ENCODE measurements around the gene RAB4B.

The RAB4B gene

GRCh38 chr19:40803170-40803856 lies 25.3 kb downstream of the RAB4B start:
- no peak for TF ChIP-seq TAF1 (IDR thresholded peaks at IDR 0.05; ENCODE audit: borderline replicate concordance, insufficient read depth, low read length)
- no peak for TF ChIP-seq POLR2AphosphoS5 (IDR thresholded peaks at IDR 0.05; ENCODE audit: low read depth, low read length)
- no peak for TF ChIP-seq SIN3A (IDR thresholded peaks at IDR 0.05; ENCODE audit: borderline replicate concordance, insufficient read depth, low read length)
- no peak for TF ChIP-seq REST (IDR thresholded peaks at IDR 0.05; ENCODE audit: insufficient read depth in 1 of 2, low read depth in 2 of 2, low read length in 2 of 2)
- no peak for TF ChIP-seq FOXP2 (optimal IDR thresholded peaks at IDR 0.05; ENCODE audit: borderline replicate concordance, extremely low read depth, extremely low read length, insufficient read depth)

GRCh38 chr19:40803857-40804782 lies 26.1 kb downstream of the RAB4B start:
- TF ChIP-seq SIN3A (IDR thresholded peaks at IDR 0.05; ENCODE audit: borderline replicate concordance, insufficient read depth, low read length) (no peak), REST (IDR thresholded peaks at IDR 0.05; ENCODE audit: insufficient read depth in 1 of 2, low read depth in 2 of 2, low read length in 2 of 2) (no peak), TAF1 (IDR thresholded peaks at IDR 0.05; ENCODE audit: borderline replicate concordance, insufficient read depth, low read length) (no peak), FOXP2 (optimal IDR thresholded peaks at IDR 0.05; ENCODE audit: borderline replicate concordance, extremely low read depth, extremely low read length, insufficient read depth) (no peak), POLR2AphosphoS5 (IDR thresholded peaks at IDR 0.05; ENCODE audit: low read depth, low read length) (no peak)

- no peak for TF ChIP-seq TAF1 (IDR thresholded peaks at IDR 0.05; ENCODE audit: borderline replicate concordance, insufficient read depth, low read length)
- no peak for TF ChIP-seq POLR2AphosphoS5 (IDR thresholded peaks at IDR 0.05; ENCODE audit: low read depth, low read length)
- TF ChIP-seq SIN3A (IDR thresholded peaks at IDR 0.05; ENCODE audit: borderline replicate concordance, insufficient read depth, low read length), result no peak
- TF ChIP-seq REST (IDR thresholded peaks at IDR 0.05; ENCODE audit: insufficient read depth in 1 of 2, low read depth in 2 of 2, low read length in 2 of 2), result no peak
- TF ChIP-seq FOXP2 (optimal IDR thresholded peaks at IDR 0.05; ENCODE audit: borderline replicate concordance, extremely low read depth, extremely low read length, insufficient read depth), result no peak
These were observed 26.8 kb downstream of the RAB4B start for GRCh38 chr19:40804783-40805242.

DNA sequence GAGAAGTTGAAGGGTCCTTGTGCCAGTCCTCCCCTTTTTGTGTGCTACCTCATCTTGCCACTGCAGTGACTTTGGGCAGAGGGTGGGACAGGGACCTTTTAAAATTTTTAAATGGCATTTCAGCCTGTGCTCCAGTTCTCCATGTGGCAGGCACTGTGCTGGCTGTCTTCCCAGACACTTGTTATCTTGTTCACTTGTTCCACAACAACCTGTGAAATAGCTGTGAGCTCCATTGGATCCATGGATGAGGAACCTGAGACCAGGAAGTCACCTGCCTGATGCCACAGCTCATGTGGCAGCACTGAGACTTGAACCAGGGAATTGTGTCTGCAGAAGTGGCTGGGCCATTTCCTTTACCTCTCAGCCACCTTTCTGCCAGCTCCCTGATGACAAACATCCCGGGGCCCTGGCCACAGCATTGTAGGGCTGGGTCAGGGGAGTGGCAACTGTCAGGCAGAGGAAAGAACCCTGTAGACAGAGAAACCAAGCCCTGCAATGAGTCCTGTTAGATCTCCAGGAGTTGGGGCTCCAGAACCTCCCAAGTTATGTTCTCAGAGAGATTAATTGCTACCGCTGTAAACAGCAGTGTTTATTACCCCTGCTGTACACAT lies 27.3 kb downstream of the RAB4B start:
- TF ChIP-seq FOXP2 (optimal IDR thresholded peaks at IDR 0.05; ENCODE audit: borderline replicate concordance, extremely low read depth, extremely low read length, insufficient read depth) (no peak), SIN3A (IDR thresholded peaks at IDR 0.05; ENCODE audit: borderline replicate concordance, insufficient read depth, low read length) (no peak), TAF1 (IDR thresholded peaks at IDR 0.05; ENCODE audit: borderline replicate concordance, insufficient read depth, low read length) (no peak), REST (IDR thresholded peaks at IDR 0.05; ENCODE audit: insufficient read depth in 1 of 2, low read depth in 2 of 2, low read length in 2 of 2) (no peak), POLR2AphosphoS5 (IDR thresholded peaks at IDR 0.05; ENCODE audit: low read depth, low read length) (no peak)
